GM21825 (cell line): ENCODE data around the gene TIMD4.

Source experiments
- ATAC-seq: cut with Tn5 transposase; IDR thresholded peaks from one replicate; pipeline ENCODE4 v1.9.1; 2021; ENCODE audit warnings: mild to moderate bottlenecking, moderate library complexity; ENCODE audit not compliant: unreplicated experiment

The TIMD4 gene

DNA sequence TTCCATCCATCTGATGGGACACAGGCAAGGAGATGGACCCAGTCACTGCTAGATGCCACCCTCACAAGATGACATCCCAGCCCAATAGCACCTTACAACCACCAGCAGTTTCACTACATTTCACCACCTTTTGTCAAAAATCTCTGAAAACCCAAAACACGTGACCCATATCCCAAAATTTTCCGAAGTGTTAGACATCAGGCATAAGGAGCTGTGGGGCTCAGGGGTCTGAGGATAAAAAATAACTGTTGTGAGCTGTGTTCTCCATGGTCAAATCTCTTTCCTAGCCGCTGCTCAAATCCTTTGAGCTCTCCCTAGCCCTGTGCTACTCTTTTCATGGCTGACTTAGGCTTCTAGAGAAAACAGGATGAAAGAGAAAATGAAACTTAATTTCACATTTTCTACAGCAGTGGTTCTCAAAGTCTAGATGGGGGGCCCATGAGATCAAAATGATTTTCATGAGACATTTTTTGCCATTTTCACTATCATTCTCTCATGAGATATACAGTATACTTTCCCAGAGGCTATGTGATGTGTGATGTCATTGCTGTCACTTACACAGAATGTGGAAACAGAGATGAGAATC lies 40.7 kb downstream of the TIMD4 start:
- ATAC-seq, result peak; percentile 52

DNA sequence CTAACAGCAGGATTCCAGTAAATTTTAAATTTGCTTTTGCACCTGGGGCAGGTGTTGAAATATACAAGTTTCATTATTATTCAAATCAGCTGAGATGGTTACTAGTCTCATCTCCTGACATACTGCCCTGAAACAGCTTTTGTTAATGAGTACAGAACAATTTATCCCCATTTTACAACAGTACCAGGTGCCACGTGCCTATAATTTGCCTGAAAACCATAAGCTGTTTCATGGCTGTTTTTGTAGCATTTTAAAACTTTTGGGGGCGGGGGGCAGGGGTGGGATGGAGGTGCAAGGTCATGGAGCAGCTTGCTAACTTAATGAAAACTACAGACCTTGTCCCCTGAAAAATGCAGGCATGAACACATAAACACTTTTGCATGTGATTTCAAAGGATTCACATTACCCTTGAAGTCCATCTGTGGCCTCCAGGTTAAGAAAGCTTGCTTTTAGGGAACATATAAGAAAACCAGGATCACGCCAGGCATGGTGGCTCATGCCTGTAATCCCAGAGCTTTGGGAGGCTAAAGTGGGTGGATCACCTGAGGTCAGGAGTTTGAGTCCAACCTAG lies 42.1 kb downstream of the TIMD4 start:
- ATAC-seq, result peak; percentile 57

DNA sequence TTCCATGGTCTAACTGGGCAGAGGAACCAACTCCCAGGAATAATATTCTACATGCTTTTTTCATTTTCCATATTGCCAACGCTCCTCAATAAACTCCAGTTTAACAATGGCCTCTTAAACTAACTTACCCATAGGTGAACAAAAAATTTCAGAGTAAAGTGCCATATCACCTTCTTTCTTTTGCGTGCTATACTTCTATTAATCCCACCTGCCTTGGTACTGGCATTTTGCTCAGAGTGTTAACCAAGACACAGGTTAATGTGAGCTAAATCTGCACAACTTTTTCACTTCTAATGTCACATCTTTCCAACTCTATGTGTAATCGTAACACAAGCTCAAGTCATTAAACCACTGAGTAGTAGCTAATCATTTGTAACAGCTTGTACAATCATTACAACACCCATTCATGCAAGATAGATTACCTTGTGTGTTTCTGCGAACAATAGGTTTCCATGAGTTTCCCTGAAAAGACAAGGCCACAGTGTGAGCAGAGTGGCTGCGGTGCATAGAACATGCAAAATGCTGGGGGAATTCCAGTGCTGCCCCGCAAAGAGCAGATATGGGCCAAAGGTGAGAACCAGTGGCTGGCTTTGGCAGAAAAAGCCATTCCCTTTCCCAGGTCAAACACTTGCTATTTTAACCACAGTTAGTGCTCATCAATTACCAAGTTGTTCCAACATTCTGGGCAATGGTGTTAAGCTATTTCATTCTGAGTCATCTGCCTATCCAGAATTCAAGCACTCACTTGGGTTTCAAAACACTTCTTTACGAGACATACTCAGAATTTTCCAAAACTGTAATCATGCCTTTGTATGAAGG lies 42.8 kb downstream of the TIMD4 start:
- ATAC-seq, result peak; percentile 55

DNA sequence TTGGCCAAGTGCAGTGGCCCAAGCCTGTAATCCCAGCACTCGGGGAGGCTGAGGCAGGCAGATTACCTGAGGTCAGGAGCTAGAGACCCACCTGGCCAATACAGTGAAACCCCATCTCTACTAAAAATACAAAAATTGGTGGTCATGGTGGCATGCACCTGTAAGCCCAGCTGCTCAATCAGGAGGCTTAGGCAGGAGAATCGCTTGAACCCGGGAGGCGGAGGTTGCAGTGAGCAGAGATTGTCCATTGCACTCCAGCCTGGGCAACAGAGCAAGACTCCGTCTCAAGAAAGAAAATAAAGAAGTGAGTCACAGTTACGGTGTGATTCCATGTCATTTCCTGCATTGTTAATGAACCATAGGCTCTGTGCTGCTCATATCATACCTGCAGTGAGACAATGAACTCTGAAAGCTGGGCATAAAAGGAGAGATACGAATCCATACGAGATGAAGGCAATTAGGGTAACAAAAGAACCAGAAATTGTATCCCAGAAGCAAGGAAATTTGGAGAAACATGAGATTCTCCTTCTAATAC lies 44.6 kb downstream of the TIMD4 start:
- ATAC-seq, result no peak

DNA sequence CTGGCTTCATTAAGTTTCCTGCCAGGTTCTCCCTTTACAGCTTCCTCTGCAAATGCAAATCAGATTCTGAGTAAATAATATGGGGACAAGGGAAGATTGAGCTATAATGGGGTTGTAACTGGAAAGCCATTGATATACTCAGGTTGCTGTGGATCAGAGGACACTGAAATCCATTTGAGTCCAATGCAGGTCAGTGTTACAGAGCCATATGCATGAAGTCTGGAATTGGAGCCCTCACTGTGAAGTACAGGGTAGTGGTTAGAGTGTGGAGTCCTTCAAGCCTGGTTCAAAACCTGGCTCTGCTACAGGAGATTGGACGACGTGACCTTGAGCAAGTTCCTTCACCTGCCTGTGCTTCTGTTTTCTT lies 48.7 kb downstream of the TIMD4 start:
- ATAC-seq, result peak; percentile 15

DNA sequence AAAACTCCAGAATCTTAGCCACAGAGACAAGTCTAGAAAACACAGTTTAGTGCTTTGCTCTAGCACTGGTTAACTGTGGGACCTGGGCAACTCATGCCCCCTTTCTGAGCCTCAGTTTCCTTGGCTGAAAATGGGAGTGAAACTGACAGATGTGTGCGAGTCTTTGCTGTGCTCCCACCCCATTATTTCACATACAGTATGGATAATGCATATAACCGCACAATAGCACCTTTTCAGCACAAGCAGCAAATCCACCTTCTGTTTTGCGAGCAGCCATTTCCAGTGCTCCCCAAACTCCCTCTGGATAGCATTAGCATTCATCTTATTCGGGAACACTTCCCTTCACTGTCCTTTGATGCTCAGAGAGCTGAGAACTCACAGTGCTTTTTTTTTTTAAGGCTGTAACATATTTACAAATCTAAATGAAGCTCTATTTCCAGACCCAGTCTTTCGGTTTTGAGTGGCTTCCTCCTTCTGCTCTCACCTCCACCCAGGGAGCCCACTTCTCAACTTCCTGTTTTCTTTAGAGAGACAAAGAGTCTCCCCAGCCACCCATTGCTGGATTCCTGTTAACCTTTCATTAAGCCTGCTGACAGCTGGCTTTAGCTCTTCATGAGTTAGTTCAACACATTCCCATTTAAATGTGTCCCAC lies 49.2 kb downstream of the TIMD4 start:
- peak; percentile 95 for ATAC-seq

DNA sequence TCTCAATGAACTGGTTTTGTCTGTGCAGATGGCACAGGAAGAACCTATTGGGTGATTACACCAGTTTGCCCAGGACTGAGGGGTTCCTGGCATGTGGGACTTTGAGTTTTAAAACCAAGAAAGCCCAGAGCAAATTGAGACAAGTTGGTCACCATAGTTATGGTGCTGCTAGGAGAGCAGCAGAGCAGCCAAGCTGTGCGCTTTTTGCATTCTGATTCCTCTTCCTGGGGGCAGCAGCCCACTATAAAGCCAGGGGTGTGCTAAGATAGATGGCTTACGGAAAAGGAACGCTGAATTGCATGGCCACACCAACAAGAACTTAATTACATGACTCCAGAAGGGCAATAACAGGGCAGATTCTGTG lies 49.7 kb downstream of the TIMD4 start:
- no peak for ATAC-seq

DNA sequence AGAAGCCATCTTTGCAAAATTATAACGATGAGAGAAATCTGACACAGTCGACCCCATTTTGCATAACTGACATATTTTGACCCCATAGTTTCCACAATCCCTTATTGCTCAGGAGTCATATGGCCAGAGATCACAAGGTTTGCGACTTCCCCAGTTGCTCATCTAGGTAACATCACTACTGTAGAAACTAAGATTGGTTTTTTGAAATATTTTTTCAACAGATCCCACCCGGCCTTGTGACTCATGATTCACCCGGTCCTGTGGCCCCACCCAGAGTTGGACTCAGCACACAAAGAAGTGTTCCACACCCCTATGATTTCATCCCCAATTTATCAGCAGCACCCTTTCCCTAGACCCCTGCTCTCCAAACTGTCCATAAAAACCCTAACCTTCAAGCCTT lies 50.2 kb downstream of the TIMD4 start:
- ATAC-seq, result no peak

DNA sequence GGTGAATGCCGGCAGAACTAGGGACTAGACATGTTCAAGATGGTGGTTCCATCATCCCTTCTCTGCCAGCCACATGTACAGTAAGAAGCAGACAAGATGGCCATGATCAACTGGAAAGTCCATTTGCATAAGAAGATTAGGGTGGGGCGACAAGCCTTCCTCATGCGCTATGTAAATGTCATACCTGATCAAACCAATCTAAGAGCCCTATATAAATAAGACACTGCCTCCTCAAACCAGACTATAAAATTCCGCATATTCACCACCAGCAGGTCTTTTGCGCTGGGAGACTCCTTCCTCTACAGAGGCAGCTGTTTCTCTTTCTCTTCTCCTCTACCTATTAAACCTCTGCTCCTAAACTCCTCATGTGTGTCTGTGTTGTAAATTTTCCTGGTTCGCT lies 53.8 kb downstream of the TIMD4 start:
- ATAC-seq, result no peak

DNA sequence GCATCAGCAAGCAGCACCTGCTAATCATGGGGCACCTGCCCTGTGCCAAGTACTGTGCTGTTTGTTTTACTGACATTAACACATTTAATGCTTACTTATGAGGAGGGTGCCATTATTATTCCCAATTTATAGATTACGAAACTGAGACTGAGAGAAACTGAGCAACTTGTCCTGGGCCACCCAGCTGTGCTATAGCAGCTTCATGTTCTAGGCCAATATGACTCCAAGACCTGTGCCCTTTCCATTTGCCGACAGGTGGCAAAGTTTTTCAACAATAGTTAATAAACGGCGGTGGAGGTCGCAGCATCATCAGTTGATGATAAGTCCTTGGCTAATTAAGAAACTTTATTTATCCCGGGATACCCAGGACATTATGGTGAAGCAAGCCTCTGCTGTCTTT lies 55.4 kb downstream of the TIMD4 start:
- ATAC-seq, result no peak

DNA sequence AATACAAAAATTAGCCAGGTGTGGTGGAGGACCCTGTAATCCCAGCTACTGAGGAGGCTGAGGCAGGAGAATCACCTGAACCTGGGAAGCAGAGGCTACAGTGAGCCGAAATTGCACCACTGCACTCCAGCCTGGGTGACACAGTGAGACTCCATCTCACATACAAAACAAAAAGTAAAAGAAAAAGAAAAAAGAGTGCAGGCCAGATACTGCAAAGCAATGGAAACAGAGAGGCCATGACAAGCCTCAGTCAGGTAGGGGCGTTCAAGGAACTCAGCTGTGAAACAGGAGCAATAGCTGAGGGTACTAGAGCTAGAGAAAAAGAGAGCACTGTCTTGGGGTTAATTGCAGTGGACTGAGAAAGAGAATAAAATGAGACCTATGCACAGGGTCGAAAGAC lies 56.2 kb downstream of the TIMD4 start:
- no peak for ATAC-seq

DNA sequence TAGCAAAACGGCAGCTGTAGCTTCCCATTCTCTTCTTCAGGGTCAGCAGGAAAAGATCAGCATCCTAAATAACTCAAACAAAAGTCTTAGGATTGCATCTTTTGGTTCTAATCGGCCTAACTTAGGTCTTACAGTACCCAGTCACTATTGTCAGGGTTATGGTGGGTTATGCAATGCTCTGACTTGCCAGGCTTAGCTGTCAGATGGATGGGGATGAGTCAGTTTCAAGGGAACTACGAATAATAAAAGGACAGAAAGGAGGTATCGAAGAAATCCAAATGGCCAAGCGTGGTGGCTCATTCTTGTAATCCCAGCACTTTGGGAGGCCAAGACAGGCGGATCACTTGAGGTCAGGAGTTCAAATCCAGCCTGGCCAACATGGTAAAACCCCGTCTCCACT lies 66.5 kb downstream of the TIMD4 start:
- ATAC-seq, result no peak

DNA sequence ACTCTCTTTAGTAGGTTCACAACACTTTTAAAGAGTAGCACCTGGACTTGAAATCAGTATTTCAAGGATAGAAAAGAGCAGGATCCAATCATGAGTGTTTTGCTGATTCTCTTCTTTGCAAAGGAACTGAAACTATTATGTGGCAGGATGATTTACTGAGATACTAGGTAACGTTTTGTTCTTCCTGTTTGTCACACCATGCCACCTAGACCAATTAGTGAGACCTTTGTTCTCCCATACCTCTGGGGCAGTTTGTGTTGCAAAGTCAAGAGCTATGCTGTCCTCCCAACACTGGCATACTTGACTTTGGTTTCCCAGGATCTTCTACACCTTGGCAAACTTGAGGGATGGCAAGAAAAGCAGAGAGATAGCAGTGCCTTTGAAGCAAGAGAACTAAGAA lies 69.5 kb downstream of the TIMD4 start:
- peak; percentile 71 for ATAC-seq

DNA sequence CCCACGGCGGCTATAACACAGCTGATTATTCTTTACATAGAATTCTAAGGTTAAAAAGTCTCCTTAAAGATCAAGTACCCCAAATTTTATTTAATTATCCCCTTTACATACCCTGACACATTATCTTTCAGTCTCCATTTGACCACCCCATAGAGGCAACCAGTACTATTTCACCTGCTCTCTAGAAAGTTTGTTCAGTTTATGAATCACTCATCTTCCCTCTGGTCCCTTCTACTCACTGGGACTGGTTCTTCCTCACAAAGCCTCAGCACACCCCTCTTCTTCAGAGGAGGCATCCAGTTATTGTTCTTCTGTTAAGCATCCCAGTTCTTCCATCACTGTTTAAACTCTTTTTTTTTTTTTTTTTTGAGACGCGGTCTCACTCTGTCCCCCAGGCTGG lies 70.2 kb downstream of the TIMD4 start:
- no peak for ATAC-seq

DNA sequence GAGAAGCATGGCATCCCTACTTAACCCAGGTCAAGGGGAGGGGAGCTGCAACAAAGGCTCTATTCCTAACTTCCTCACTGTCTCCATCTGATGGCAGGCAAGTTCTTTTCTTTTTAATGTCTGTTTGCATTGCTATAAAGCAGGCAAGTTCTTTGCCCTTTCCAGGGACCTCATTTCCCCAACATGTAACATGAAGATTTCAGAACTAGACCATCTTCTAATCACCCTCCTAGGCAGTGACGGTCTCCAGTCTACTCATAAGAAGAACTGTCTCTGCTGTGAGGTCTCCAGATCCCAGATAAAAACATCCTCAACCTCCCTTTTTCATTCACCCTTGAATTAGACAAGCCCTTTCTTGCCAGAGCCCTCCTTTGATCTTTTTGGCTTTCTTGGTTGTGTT lies 70.8 kb downstream of the TIMD4 start:
- ATAC-seq, result no peak

DNA sequence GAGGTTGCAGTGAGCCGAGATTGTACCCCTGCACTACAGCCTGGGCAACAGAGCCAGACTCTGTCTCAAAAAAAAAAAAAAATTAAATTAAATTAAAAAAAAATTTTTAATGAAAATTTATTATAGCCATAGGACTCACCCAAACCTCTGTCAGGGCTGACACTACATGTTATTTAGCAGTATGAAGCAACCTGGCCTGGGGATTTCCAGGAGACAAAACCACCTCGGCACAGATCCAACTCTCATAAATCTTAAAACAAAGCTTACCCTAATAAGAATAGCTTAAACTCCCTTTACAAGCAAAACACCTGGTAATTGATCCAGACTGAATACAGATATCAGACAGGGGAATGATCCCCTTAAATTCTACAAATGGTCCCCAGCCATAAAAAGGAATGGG lies 74.5 kb downstream of the TIMD4 start:
- ATAC-seq, result no peak

DNA sequence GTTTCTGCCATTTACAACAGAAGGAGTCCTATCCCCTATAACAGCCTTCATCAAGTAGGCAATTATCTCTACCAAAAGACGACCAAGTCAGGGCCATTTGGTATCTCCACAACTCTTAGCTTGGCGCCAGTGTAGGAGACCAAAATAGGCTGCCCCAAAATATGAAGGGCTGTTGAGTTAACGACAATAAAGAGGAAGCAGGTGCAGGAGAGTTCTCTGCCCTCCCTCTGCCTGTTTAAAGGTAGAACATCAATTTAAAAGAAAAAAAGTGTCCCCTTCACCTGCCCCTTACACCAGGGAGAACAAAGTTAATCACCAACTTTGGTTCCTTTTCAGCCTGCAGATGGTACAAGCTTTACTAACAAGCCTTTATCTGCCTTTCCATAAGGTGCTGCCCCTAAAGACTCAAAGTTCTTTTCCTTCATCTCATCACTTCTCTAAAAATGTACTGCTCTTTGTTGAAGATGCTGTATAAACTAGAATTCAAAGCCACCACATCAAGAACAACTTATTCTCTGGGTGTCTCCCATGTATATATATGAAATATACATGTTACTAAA lies 79.6 kb downstream of the TIMD4 start:
- no peak for ATAC-seq

DNA sequence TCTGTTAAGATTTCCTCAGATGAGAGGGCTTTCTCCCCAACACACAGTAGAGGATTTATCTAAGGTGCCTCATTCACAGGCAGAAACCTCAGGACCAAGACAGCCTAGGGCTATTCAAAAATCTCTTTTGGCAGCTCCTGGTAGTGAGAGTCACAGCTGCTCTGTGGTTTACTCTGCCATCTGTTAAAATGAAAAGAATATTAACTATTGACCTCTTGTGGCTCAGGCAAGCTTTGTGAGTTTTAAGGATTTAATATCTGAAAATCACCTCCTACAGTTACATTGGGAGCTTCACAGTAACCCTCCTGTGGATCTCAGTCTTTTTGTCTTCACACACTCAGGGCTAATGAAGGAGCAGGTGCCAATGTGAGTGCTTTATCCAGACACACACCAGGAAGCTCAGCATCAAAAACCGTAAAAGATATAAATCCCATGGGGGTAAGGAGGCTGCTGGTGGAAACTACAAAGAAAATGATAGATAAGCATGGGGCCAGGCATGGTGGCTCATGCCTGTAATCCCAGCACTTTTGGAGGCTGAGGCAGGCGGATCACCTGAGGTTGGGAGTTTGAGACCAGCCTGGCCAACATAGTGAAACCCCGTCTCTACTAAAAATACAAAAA lies 83.3 kb downstream of the TIMD4 start:
- ATAC-seq, result peak; percentile 97

DNA sequence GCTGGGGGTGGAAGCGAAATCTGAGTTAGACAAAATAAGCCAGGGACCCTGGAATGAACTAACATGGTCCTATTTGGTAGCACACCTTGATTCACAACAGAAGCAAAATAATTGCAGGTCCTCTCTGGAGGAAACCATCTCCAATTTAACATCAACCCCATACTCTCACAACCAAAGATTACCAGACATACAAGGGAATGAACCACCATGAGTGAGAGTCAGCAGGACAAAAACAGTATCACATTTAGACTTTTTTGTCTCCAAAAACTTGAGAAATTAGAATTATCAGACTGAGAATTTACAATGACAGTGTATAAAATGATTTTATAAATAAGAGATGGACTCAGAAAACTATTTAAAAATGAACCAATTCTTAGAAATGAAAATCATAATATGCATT lies 91.8 kb downstream of the TIMD4 start:
- no peak for ATAC-seq

DNA sequence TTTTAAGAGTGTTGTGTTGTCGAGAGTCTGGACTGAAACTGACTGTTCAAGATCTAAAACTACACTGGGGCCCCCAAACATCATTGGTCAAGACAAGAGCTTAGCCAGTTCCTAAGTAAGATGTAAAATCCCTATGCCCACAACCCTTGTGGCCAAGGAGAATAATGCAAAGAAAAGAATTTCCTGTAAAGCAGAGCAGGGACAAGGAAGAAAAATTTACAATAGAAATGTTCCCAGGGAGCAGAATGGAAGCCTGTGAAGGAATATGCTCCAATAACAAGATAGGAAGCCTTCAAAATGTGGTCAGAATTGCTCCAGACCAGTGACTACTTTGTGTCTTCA lies 92.6 kb downstream of the TIMD4 start:
- ATAC-seq, result no peak
